GM10847 (cell line): Measurements from ENCODE around the gene KCTD19.

Experiments
- POLR2A ChIP-seq: IDR thresholded peaks from 2 replicates; pipeline ENCODE4 v1.6.1; 2011; ENCODE audit not compliant: insufficient read length; ENCODE audit errors: extremely low read depth

The KCTD19 gene

DNA sequence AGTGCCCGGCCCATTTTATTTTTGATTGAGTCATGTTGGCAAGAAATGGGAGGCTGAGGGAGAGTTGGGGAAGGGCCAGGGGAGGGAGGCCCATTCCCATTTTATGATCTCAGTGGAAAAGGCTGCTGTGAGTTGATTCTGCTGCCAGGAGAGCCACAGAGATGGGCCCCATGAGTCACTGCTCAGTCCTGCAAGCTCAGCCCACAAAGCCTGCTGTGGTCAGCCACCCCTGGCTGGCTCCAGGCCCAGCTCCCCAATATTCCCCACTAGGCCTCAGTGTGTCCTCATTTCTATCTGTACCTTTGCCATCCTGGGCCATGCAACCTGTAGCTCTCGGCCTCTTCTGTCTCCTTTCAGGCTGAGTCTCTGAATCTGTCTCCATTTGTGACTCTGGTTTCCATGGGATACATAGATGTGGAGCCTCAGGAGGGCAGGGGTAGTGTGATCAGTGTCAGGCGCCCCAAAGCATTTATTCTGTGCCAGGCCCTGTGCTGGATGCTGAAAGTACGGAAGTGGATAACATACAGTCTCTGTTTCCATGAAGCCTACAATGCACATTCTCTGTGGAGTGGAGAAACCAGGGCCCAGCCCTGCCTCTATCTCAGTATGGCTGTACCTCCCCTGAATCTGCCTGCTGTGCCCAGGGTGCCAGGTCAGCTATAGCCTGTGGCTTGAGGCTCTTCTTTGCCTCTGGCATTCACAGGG, 49.1 kb downstream of the KCTD19 start:
- TF ChIP-seq POLR2A = no peak

DNA sequence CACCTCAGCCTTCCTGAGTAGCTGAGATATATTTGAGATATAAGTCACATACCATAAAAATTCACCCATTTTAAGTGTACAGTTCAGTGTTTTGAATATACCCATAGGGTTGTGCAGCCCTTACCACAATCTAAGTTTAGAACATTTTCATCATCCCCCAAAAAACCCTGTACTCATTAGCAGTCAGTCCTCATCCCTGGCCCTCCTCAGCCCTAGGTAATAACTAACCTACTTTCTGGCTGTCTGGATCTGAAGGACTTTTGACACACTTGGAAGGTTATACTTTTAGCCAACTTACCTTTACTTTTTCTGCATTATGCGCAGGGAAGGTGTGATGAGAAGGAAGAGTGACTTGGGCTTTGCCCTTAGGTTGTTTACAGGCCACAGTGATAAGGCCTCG, 51.2 kb downstream of the KCTD19 start:
- no peak for TF ChIP-seq POLR2A

DNA sequence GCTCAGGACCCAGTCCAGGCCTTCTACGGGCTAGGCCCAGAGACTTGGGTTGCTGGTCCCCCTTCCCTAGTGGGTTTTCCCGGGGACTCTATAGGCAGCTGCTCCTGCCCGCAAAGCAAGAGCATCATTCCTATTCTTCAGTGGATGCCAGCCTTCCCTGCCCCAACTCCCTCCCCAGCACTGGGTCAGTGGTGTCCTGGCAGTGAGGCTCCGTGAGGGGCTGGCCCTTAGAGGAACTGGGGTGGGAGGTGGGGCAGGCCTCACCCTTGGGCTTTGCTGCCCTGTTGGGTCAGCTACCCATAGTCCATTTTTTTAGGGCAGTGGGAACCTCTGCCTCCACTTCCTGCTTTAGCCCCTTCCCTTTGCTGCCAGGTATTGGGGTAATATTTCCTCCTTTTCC, 55.1 kb downstream of the KCTD19 start:
- TF ChIP-seq POLR2A = no peak

DNA sequence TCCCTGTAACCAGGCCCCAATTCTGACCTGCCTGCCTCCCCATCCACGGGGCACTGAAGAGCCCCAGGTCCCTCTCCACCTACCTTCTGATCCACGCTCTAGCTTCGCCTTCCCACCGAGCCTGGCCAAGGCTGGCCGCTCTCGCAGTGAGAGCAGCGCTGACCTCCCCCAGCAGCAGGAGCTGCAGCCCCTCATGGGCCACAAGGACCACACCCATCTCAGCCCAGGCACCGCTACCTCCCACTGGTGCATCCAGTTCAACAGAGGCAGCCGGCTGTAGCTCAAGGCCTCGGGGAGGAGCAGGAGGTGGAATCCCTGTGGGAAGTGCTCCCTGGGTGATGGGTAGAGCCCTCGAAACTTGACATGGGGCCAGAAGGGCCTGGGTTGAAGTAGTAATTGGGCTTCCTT, 55.6 kb downstream of the KCTD19 start:
- TF ChIP-seq POLR2A = no peak

DNA sequence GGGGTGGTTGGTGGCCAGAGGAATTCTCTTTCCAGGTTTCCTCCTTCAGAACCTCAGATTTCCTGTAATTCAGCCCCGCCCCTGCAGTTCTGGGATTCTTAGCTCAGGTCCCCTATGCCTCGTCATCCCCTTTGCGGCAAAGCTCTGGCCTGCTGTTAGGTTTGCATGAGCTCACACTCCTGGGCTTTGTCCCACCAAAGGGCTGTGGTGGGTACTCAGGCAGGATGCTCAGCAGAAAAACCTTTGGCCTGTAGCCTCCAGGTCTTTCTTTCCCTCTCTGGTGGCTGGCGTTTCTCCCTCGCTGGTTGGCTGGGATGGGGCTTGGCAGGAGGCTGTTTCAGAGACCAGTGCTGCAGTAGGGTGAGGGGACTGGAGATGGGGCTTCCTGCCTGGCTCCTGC, 56.8 kb downstream of the KCTD19 start:
- TF ChIP-seq POLR2A = no peak

DNA sequence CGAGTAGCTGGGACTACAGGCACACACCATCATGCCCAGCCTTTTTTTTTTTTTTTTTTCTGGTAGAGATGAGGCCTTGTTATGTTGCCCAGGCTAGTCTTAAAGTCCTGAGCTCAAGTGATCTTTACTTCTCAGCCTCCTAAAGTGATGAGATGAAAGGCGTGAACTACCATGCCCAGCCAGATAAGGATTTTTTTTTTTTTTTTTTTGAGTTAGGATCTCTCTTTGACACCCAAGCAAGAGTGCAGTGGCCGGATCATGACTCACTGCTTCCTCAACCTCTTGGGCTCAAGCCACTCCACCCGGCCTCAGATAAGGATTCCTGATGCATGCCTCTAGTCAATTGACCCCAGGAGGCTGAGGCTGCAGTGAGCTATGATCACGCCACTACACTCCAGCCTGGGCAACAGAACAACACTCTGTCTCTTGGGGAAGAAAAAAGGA, 58.4 kb downstream of the KCTD19 start:
- no peak for TF ChIP-seq POLR2A

DNA sequence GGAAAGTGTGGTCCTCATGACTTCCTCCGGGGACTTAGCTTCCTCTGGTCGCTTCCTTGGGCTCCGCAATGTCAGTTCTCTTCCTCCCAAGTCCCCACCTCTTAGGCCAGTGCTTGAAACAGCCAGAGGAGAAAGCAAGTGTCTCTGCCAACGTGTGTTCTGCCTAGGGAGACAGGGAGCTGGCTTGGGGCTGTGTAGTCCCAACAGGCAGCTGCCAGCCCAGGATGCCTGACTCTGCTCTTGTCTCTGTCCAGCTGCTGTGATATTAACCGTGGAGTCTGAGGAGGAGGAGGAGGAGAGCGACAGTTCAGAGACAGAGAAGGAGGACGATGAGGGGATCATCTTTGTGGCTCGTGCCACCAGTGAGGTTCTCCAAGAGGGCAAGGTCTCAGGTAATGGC, 60.7 kb downstream of the KCTD19 start:
- TF ChIP-seq POLR2A = no peak

DNA sequence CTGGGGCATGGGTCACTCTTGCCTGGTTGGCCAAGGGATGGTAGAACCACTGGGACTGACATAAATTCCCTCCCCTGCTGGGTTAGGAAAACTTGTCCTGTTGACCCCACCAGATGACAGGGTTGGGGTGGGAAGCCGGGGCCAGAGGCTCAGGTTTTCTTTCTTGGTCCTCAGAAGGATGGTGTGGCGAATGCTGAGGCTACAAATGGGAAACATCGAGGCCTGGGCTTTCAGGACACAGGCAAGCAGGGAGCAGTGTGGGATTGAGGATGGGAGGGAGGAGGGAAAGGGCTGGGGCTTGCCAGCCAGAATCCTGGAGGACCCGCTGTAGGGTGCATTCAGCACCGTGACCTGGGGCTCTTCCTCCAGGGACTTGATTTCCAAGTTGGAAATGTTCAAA, 61.7 kb downstream of the KCTD19 start:
- no peak for TF ChIP-seq POLR2A

DNA sequence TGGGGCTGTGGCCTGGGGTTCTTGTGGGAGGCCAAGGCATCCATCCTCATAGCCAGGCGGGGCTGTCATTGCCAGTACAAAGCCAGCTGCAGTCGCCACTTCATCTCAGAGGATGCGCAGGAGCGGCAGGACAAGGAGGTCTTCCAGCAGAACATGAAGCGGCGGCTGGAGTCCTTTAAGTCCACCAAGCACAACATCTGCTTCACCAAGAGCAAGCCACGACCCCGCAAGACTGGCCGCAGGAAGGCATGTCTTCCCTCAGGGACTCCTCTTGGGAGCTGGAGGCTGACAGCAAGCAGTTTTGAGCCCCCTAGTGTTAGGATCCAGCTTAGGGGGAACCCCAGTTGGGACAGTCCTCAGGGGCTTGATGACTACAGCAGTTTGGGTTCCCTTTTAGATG, 62.3 kb downstream of the KCTD19 start:
- TF ChIP-seq POLR2A = no peak

DNA sequence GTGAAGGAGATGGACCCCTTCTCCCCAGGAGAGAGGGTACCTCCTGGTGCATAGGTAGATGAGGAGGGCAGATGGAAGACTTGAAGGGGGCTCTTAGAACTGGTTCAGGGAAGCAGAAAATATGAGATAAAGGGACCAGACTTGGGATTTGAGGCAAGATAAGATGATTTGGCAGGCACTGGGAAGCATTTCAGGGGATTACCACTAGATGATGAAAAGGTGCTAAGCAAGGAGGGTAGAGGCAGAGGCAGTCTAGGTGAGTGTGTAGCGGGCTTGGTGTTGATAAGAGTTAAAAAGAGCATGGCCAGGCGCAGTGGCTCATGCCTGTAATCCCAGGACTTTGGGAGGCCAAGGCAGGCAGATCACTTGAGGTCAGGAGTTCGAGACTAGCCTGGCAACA, 63.3 kb downstream of the KCTD19 start:
- TF ChIP-seq POLR2A = no peak

DNA sequence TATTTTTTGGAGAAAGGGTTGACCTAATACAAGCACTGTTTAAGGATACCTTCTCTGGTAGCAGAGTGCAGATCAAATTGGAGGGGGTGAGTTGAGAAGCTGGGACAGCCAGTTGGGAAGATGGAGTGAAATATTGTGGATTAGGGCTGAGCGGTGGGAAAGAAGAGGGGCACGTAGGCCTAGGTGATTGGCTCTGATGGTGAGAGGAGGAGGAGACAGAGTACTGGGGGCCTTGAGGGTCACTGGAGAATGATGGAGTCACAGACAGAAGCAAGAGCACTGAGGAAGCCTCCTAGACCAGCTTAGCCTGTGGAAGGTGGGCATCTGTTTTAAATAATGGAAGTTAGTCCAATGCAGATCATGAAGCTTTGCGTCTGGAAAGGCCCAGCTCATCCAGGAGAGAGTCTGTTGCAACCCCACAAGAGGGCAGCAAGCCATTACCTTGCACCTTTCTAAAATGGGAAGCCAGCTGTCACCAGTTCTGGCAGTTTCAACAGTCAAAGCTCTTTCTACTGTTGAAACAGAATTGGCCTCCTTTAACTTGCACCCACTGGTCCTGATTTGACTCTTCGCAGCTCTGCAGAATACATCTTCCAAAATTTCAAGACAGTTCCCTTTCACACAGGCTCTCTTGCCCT, 66.0 kb downstream of the KCTD19 start:
- TF ChIP-seq POLR2A = no peak

DNA sequence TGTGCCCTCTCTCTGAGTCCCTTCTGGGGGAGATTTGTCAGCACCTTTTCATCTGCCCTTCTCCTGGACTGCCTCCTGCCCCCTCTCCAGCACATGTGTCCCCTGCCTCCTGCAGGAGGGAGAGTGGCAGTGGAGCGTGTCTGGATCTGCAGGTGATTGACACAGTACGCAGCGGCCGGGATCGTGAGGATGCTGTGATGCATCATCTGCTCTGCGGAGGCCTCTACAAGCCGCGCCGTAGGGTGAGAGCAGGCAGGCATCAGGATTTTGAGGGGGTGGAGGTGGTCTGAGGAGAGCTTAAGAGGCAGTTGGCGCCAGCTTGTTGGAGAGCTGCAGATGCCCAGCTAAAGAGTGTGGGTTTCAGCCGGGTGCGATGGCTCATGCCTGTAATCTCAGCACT, 66.8 kb downstream of the KCTD19 start:
- TF ChIP-seq POLR2A = no peak

DNA sequence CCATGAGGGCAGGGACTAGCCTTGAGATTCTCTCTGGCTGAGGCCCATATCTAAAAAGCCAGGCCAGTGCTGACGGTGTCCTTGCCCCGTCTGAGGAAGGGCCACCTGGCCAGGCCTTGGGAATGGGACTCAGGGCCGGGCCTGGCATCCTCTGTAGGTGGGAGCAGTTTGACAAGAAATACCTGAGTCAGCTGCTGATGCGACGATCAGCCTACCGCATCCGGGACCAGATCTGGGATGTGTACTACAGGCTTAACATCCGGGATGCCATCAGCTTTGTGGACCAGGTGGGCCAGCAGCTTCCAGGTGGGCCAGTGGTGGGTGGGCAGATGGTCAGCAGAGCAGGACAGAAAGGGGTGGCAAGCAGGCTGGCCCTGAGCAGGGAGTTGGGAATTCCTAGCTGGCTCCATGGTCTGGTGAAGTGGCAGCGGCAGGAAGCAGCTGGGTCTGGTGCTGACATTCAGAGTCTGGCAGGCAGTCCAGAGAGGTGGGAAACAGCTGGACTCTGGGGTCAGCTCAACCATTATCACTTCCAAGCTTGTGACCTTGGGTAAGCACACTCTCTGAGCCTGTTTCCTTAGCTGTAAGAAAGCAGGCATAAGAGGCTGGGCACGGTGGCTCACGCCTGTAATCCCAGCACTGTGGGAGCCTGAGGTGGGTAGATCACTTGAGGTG, 68.2 kb downstream of the KCTD19 start:
- TF ChIP-seq POLR2A = no peak

DNA sequence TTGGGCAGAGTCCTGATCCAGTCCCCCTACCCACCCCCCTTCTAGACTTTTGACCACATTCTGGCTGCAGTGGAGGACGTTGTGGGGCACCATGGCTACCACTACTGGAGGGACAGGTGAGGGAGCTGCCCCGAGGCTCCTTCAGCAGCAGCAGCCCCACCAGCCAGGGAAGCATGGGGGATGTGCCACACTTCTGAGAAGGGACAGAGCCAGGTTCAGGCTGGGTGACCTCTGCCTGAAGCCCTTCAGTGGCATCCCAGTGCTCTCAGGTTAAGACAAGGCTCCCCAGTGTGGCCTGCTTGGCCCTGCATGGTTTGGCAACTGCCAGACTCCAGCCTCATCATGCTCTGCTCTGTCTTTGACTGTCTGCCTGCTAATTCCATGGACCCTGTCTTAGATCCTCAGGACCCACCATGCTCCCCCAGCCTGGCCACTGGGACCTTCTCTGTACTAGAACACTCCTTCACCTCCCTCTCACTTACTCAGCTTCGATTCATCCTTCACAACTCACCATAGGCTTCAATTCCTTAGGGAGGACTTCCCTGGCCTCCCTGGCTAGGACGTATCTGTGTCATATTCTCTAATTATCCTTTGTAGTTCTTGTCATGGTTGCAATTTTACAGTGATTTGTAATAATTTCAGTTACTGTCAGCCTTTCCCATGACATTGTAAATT, 68.9 kb downstream of the KCTD19 start:
- no peak for TF ChIP-seq POLR2A

DNA sequence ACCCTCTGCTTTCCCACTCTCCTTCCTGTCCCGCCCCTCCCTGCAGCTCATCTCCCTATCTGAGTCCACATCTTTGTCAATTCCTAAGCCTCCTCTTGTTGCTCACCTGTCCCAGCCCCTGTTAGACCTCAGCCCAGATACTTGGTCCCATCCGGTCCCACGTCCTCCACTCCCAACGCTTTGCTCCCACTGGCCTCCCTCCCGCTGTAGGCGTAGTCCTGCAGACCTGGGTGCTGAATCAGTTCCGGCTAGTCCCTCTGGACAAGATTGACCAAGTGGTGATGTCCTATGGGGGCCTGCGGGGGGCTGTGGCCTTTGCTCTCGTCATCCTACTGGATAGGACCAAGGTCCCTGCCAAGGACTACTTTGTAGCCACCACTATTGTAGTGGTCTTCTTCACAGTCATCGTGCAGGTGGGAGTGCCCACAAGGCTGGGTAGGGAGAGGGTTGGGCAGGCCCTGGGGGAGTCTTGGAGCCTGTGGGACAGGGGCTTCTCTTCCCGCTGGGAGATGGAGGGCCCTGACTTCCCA, 69.8 kb downstream of the KCTD19 start:
- no peak for TF ChIP-seq POLR2A
